Upper lobe of right lung (tissue), 1 donor: ENCODE data around the gene NUMA1. TPM values are rescaled to one million over a fixed set of nuclear protein-coding genes. Genes with fewer than 3 reads are reported as not detected.

Source experiments
- ATAC-seq: fragments of 200-7000 bp; cut with Tn5 transposase; one replicate; pipeline ENCODE4 v1.9.1; 2020; ENCODE audit warnings: mild to moderate bottlenecking, moderate library complexity
- DNase-seq: peaks from one replicate; pipeline ENCODE4 v3.0.0-alpha.2; 2020
- H3K27ac ChIP-seq: fragments of 200-600 bp; one replicate; pipeline ENCODE4 v1.8.0; 2022
- H3K27me3 ChIP-seq: fragments of 200-600 bp; one replicate; pipeline ENCODE4 v1.8.0; 2022; ENCODE audit warnings: mild to moderate bottlenecking
- H3K36me3 ChIP-seq: fragments of 200-600 bp; one replicate; pipeline ENCODE4 v1.8.0; 2022
- H3K4me1 ChIP-seq: fragments of 200-600 bp; one replicate; pipeline ENCODE4 v1.8.0; 2022
- H3K4me3 ChIP-seq: fragments of 200-600 bp; one replicate; pipeline ENCODE4 v1.8.0; 2022; ENCODE audit warnings: mild to moderate bottlenecking
- H3K9me3 ChIP-seq: fragments of 200-600 bp; one replicate; pipeline ENCODE4 v1.8.0; 2022
- CTCF ChIP-seq: fragments of 200-600 bp; IDR thresholded peaks from one replicate; pipeline ENCODE4 v1.8.0; 2022; ENCODE audit warnings: antibody characterized with exemption
- intact Hi-C: fragments of 100-400 bp; cut with DNase I; formaldehyde crosslinking; loops from one replicate; pipeline ENCODE4 v1.11.0; 2022
- total RNA-seq: library from RNA; stranded (reverse); fragmentation: NEBNext Ultra II Directional; extraction: Animal tissue kit (Norgen Biotek cat#: 25700); gene quantifications from one replicate; pipeline ENCODE4 v1.2.1, GENCODE V29; 2021
- donor health status: DM: no; HTN: yes; CAD: no; lungs with severe emphysema.

Gene NUMA1
- total RNA-seq, 1 donor from 2014 or later, result 192 TPM

GRCh38 chr11:71990701-71991100 lies 89.6 kb downstream of the NUMA1 start:
- H3K4me1 ChIP-seq, result peaks cover 5% of the 10 kb centered on the region
- ATAC-seq (no peak), DNase-seq (no peak)
- no peak overlapping the region for H3K4me3 ChIP-seq
- no peak overlapping the region for H3K27ac ChIP-seq
- peaks cover 15% of the 10 kb centered on the region for H3K36me3 ChIP-seq
- intact Hi-C loops, result no loop called here
- H3K27me3 ChIP-seq, result no peaks in the 10 kb centered on the region
- no peak for TF ChIP-seq CTCF
- H3K9me3 ChIP-seq, result no peaks in the 10 kb centered on the region

GRCh38 chr11:71988050-71988449 lies 92.3 kb downstream of the NUMA1 start:
- no peak for TF ChIP-seq CTCF
- Histone ChIP-seq H3K4me1 (peaks cover 5% of the 10 kb centered on the region), H3K27me3 (no peaks in the 10 kb centered on the region), H3K36me3 (peaks cover 26% of the 10 kb centered on the region), H3K9me3 (no peaks in the 10 kb centered on the region), H3K27ac (no peak overlapping the region), H3K4me3 (no peak overlapping the region)
- intact Hi-C loops, result no loop called here
- no peak for DNase-seq
- no peak for ATAC-seq

GRCh38 chr11:71987521-71987920 lies 92.8 kb downstream of the NUMA1 start:
- Histone ChIP-seq H3K27ac (no peak overlapping the region), H3K4me1 (peaks cover 5% of the 10 kb centered on the region), H3K36me3 (peaks cover 29% of the 10 kb centered on the region), H3K27me3 (no peaks in the 10 kb centered on the region), H3K9me3 (no peaks in the 10 kb centered on the region), H3K4me3 (no peak overlapping the region)
- TF ChIP-seq CTCF, result no peak
- intact Hi-C loops, result no loop called here
- no peak for DNase-seq
- ATAC-seq, result no peak

GRCh38 chr11:71986131-71986530 lies 94.2 kb downstream of the NUMA1 start:
- intact Hi-C loops, result no loop called here
- H3K4me3 ChIP-seq, result no peak overlapping the region
- peaks cover 27% of the 10 kb centered on the region for H3K36me3 ChIP-seq
- DNase-seq, result no peak
- ATAC-seq, result no peak
- H3K27ac ChIP-seq, result no peak overlapping the region
- H3K27me3 ChIP-seq, result no peaks in the 10 kb centered on the region
- peaks cover 4% of the 10 kb centered on the region for H3K4me1 ChIP-seq
- TF ChIP-seq CTCF, result no peak
- H3K9me3 ChIP-seq, result no peaks in the 10 kb centered on the region

- no peak for TF ChIP-seq CTCF
- Histone ChIP-seq H3K4me3 (no peak overlapping the region), H3K36me3 (peaks cover 29% of the 10 kb centered on the region), H3K4me1 (no peaks in the 10 kb centered on the region), H3K27me3 (no peaks in the 10 kb centered on the region), H3K9me3 (no peaks in the 10 kb centered on the region), H3K27ac (no peak overlapping the region)
- DNase-seq, result no peak
- intact Hi-C loops, result no loop called here
- no peak for ATAC-seq
Measured at GRCh38 chr11:71979602-71980001, 100.7 kb downstream of the NUMA1 start.

- Histone ChIP-seq H3K36me3 (peaks cover 29% of the 10 kb centered on the region), H3K27me3 (no peaks in the 10 kb centered on the region), H3K9me3 (no peaks in the 10 kb centered on the region), H3K27ac (no peak overlapping the region), H3K4me3 (no peak overlapping the region), H3K4me1 (no peaks in the 10 kb centered on the region)
- DNase-seq, result no peak
- no peak for TF ChIP-seq CTCF
- no peak for ATAC-seq
- intact Hi-C loops, result no loop called here
Measured at GRCh38 chr11:71979094-71979493, 101.2 kb downstream of the NUMA1 start.
